VCaP (cell line): ENCODE data around the gene KLK7.
"Not testable (repeated sequence)": the region's sequence is repeated elsewhere in the genome, so short reads cannot be mapped to it uniquely, and the experiment has no call there.

ENCODE experiments used
- H3K27ac ChIP-seq: fragments of 450-650 bp; 2 replicates; pipeline ENCODE4 v1.5.1; 2017
- CTCF ChIP-seq: fragments of 450-650 bp; conservative IDR thresholded peaks from 2 replicates; pipeline ENCODE4 v1.5.1; 2017; ENCODE audit warnings: mild to moderate bottlenecking, moderate library complexity

KLK7 gene

GRCh38 chr19:50974702-50975556, 8.8 kb downstream of the KLK7 start:
- no peak for TF ChIP-seq CTCF
- H3K27ac ChIP-seq: no peak overlapping the region

GRCh38 chr19:50972795-50973376, 10.8 kb downstream of the KLK7 start:
- no peak for TF ChIP-seq CTCF
- H3K27ac ChIP-seq: no peak overlapping the region

- not testable (repeated sequence) for H3K27ac ChIP-seq
These were observed 13.9 kb downstream of the KLK7 start for GRCh38 chr19:50969810-50970209.

- TF ChIP-seq CTCF: no peak
- no peak within 1 kb of the TSS for H3K27ac ChIP-seq
These were observed 14.3 kb downstream of the KLK7 start, which contains the start of gene KLK6 for GRCh38 chr19:50969413-50969760. TSS of gene KLK6 (minus strand) at chr19:50969591. CDS start at chr19:50968104, 1,487 bp downstream.

GRCh38 chr19:50968716-50969412, 14.9 kb downstream of the KLK7 start:
- no peak for TF ChIP-seq CTCF
- H3K27ac ChIP-seq: no peak overlapping the region

- H3K27ac ChIP-seq: no peak overlapping the region
These were observed 15.6 kb downstream of the KLK7 start for GRCh38 chr19:50967929-50968715.

GRCh38 chr19:50964266-50964665, 19.5 kb downstream of the KLK7 start:
- TF ChIP-seq CTCF: no peak
- no peak overlapping the region for H3K27ac ChIP-seq

More at GRCh38 chr19:50967929-50968715, 15.6 kb downstream of the KLK7 start:
- TF ChIP-seq CTCF: no peak
